Measurements from ENCODE around the gene PPP2R2D.

PPP2R2D gene

GRCh38 chr10:131944976-131945695 lies 44.3 kb downstream of the PPP2R2D start:
- Histone ChIP-seq H3K79me2 (ENCODE audit: control insufficient read depth, insufficient read depth, low read length) (no peaks in the 10 kb centered on the region), H2BK5ac (ENCODE audit: low read length) (no peak overlapping the region), H3K23ac (ENCODE audit: low read length) (no peak overlapping the region), H3K27ac (ENCODE audit: low read depth, low read length) (no peak overlapping the region), H3K4ac (ENCODE audit: low read depth, low read length) (no peak overlapping the region), H3K18ac (ENCODE audit: low read length) (no peak overlapping the region), H3K4me2 (ENCODE audit: low read length) (no peak overlapping the region), H2BK15ac (replicated peaks; ENCODE audit: low read depth) (no peak overlapping the region), H3K36me3 (ENCODE audit: control insufficient read depth, insufficient read depth, low read length) (peaks cover 17% of the 10 kb centered on the region), H3K9ac (ENCODE audit: low read length) (no peak overlapping the region), H3K79me1 (ENCODE audit: low read length) (peaks cover 2% of the 10 kb centered on the region), H3K27me3 (ENCODE audit: insufficient read depth, low read length, poor library complexity) (no peaks in the 10 kb centered on the region), H4K8ac (ENCODE audit: low read depth, low read length) (no peak overlapping the region), H3K56ac (ENCODE audit: low read length) (no peak overlapping the region), H2BK120ac (ENCODE audit: low read depth, low read length) (no peak overlapping the region), H2AK5ac (ENCODE audit: low read length) (no peak overlapping the region), H4K5ac (ENCODE audit: low read length) (no peak overlapping the region), H3K4me1 (ENCODE audit: control insufficient read depth, low read depth, low read length) (no peaks in the 10 kb centered on the region), H3K4me3 (ENCODE audit: low read length) (no peak overlapping the region)
- DNase-seq, result no peak
- no CpG with 5 or more reads among the region's 28 CpGs for WGBS (ENCODE audit: extremely low coverage, insufficient coverage, low lambda C conversion rate)

- no peaks in the 10 kb centered on the region for H3K4me1 ChIP-seq (ENCODE audit: control insufficient read depth, low read depth, low read length)
- H3K4me2 ChIP-seq (ENCODE audit: low read length), result no peak overlapping the region
- H3K4ac ChIP-seq (ENCODE audit: low read depth, low read length), result no peak overlapping the region
- H3K79me2 ChIP-seq (ENCODE audit: control insufficient read depth, insufficient read depth, low read length), result no peaks in the 10 kb centered on the region
- DNase-seq, result no peak
- WGBS (ENCODE audit: extremely low coverage, insufficient coverage, low lambda C conversion rate), result no CpG with 5 or more reads among the region's 14 CpGs
- H3K23ac ChIP-seq (ENCODE audit: low read length), result no peak overlapping the region
- H3K56ac ChIP-seq (ENCODE audit: low read length), result no peak overlapping the region
- H3K4me3 ChIP-seq (ENCODE audit: low read length), result no peak overlapping the region
- H2BK5ac ChIP-seq (ENCODE audit: low read length), result no peak overlapping the region
- H4K5ac ChIP-seq (ENCODE audit: low read length), result no peak overlapping the region
- H3K9ac ChIP-seq (ENCODE audit: low read length), result no peak overlapping the region
- H3K27ac ChIP-seq (ENCODE audit: low read depth, low read length), result no peak overlapping the region
- no peak overlapping the region for H2AK5ac ChIP-seq (ENCODE audit: low read length)
- no peaks in the 10 kb centered on the region for H3K27me3 ChIP-seq (ENCODE audit: insufficient read depth, low read length, poor library complexity)
- H4K8ac ChIP-seq (ENCODE audit: low read depth, low read length), result no peak overlapping the region
- H3K36me3 ChIP-seq (ENCODE audit: control insufficient read depth, insufficient read depth, low read length), result peaks cover 17% of the 10 kb centered on the region
- H2BK120ac ChIP-seq (ENCODE audit: low read depth, low read length), result no peak overlapping the region
- H3K18ac ChIP-seq (ENCODE audit: low read length), result no peak overlapping the region
- H3K79me1 ChIP-seq (ENCODE audit: low read length), result peaks cover 4% of the 10 kb centered on the region
- no peak overlapping the region for H2BK15ac ChIP-seq (replicated peaks; ENCODE audit: low read depth)
Observed at GRCh38 chr10:131946321-131946751, 45.5 kb downstream of the PPP2R2D start.

GRCh38 chr10:131946880-131947279 lies 46.1 kb downstream of the PPP2R2D start:
- H3K9ac ChIP-seq (ENCODE audit: low read length), result no peak overlapping the region
- WGBS (ENCODE audit: extremely low coverage, insufficient coverage, low lambda C conversion rate), result no CpG with 5 or more reads among the region's 14 CpGs
- H3K56ac ChIP-seq (ENCODE audit: low read length), result no peak overlapping the region
- H3K4me2 ChIP-seq (ENCODE audit: low read length), result no peak overlapping the region
- H4K8ac ChIP-seq (ENCODE audit: low read depth, low read length), result no peak overlapping the region
- H2BK15ac ChIP-seq (replicated peaks; ENCODE audit: low read depth), result no peak overlapping the region
- no peak overlapping the region for H2BK120ac ChIP-seq (ENCODE audit: low read depth, low read length)
- H3K4ac ChIP-seq (ENCODE audit: low read depth, low read length), result no peak overlapping the region
- H4K5ac ChIP-seq (ENCODE audit: low read length), result no peak overlapping the region
- H3K27me3 ChIP-seq (ENCODE audit: insufficient read depth, low read length, poor library complexity), result no peaks in the 10 kb centered on the region
- H3K36me3 ChIP-seq (ENCODE audit: control insufficient read depth, insufficient read depth, low read length), result peaks cover 17% of the 10 kb centered on the region
- no peak overlapping the region for H3K4me3 ChIP-seq (ENCODE audit: low read length)
- H3K18ac ChIP-seq (ENCODE audit: low read length), result no peak overlapping the region
- H3K79me1 ChIP-seq (ENCODE audit: low read length), result peaks cover 4% of the 10 kb centered on the region
- H2AK5ac ChIP-seq (ENCODE audit: low read length), result no peak overlapping the region
- no peaks in the 10 kb centered on the region for H3K79me2 ChIP-seq (ENCODE audit: control insufficient read depth, insufficient read depth, low read length)
- DNase-seq, result no peak
- no peaks in the 10 kb centered on the region for H3K4me1 ChIP-seq (ENCODE audit: control insufficient read depth, low read depth, low read length)
- H3K27ac ChIP-seq (ENCODE audit: low read depth, low read length), result no peak overlapping the region
- no peak overlapping the region for H2BK5ac ChIP-seq (ENCODE audit: low read length)
- no peak overlapping the region for H3K23ac ChIP-seq (ENCODE audit: low read length)

GRCh38 chr10:131947631-131948347 lies 47.0 kb downstream of the PPP2R2D start:
- no peak overlapping the region for H3K18ac ChIP-seq (ENCODE audit: low read length)
- no peak overlapping the region for H2BK120ac ChIP-seq (ENCODE audit: low read depth, low read length)
- H4K8ac ChIP-seq (ENCODE audit: low read depth, low read length), result no peak overlapping the region
- no peak overlapping the region for H3K4me2 ChIP-seq (ENCODE audit: low read length)
- H3K36me3 ChIP-seq (ENCODE audit: control insufficient read depth, insufficient read depth, low read length), result peaks cover 17% of the 10 kb centered on the region
- H3K4me1 ChIP-seq (ENCODE audit: control insufficient read depth, low read depth, low read length), result no peaks in the 10 kb centered on the region
- no peak overlapping the region for H3K4ac ChIP-seq (ENCODE audit: low read depth, low read length)
- no peak overlapping the region for H3K56ac ChIP-seq (ENCODE audit: low read length)
- H3K79me2 ChIP-seq (ENCODE audit: control insufficient read depth, insufficient read depth, low read length), result no peaks in the 10 kb centered on the region
- H3K79me1 ChIP-seq (ENCODE audit: low read length), result peaks cover 4% of the 10 kb centered on the region
- 100% methylated on average over 1 of the region's 18 CpGs for WGBS (ENCODE audit: extremely low coverage, insufficient coverage, low lambda C conversion rate)
- H3K4me3 ChIP-seq (ENCODE audit: low read length), result no peak overlapping the region
- H3K9ac ChIP-seq (ENCODE audit: low read length), result no peak overlapping the region
- no peak overlapping the region for H2AK5ac ChIP-seq (ENCODE audit: low read length)
- no peaks in the 10 kb centered on the region for H3K27me3 ChIP-seq (ENCODE audit: insufficient read depth, low read length, poor library complexity)
- no peak for DNase-seq
- no peak overlapping the region for H4K5ac ChIP-seq (ENCODE audit: low read length)
- H3K27ac ChIP-seq (ENCODE audit: low read depth, low read length), result no peak overlapping the region
- no peak overlapping the region for H3K23ac ChIP-seq (ENCODE audit: low read length)
- H2BK15ac ChIP-seq (replicated peaks; ENCODE audit: low read depth), result no peak overlapping the region
- H2BK5ac ChIP-seq (ENCODE audit: low read length), result no peak overlapping the region

GRCh38 chr10:131948501-131948900 lies 47.7 kb downstream of the PPP2R2D start:
- H3K27ac ChIP-seq (ENCODE audit: low read depth, low read length), result no peak overlapping the region
- no peak overlapping the region for H3K23ac ChIP-seq (ENCODE audit: low read length)
- H2BK15ac ChIP-seq (replicated peaks; ENCODE audit: low read depth), result no peak overlapping the region
- no peak overlapping the region for H4K8ac ChIP-seq (ENCODE audit: low read depth, low read length)
- no peak overlapping the region for H2BK120ac ChIP-seq (ENCODE audit: low read depth, low read length)
- no peaks in the 10 kb centered on the region for H3K4me1 ChIP-seq (ENCODE audit: control insufficient read depth, low read depth, low read length)
- H3K18ac ChIP-seq (ENCODE audit: low read length), result no peak overlapping the region
- H3K4ac ChIP-seq (ENCODE audit: low read depth, low read length), result no peak overlapping the region
- no peaks in the 10 kb centered on the region for H3K79me2 ChIP-seq (ENCODE audit: control insufficient read depth, insufficient read depth, low read length)
- no peak overlapping the region for H3K56ac ChIP-seq (ENCODE audit: low read length)
- no peaks in the 10 kb centered on the region for H3K27me3 ChIP-seq (ENCODE audit: insufficient read depth, low read length, poor library complexity)
- H3K79me1 ChIP-seq (ENCODE audit: low read length), result peaks cover 4% of the 10 kb centered on the region
- no peak for DNase-seq
- no peak overlapping the region for H2BK5ac ChIP-seq (ENCODE audit: low read length)
- no peak overlapping the region for H3K4me2 ChIP-seq (ENCODE audit: low read length)
- WGBS (ENCODE audit: extremely low coverage, insufficient coverage, low lambda C conversion rate), result no CpG with 5 or more reads among the region's 6 CpGs
- no peak overlapping the region for H3K4me3 ChIP-seq (ENCODE audit: low read length)
- no peak overlapping the region for H4K5ac ChIP-seq (ENCODE audit: low read length)
- H3K36me3 ChIP-seq (ENCODE audit: control insufficient read depth, insufficient read depth, low read length), result peaks cover 17% of the 10 kb centered on the region
- H3K9ac ChIP-seq (ENCODE audit: low read length), result no peak overlapping the region
- H2AK5ac ChIP-seq (ENCODE audit: low read length), result no peak overlapping the region

Measured in mesendoderm (in vitro differentiated cells).